GM12873 (cell line): ENCODE measurements around the gene GNB1L.

Experiments
- TF ChIP-seq, protein P1 (sequence below): IDR thresholded peaks from 2 replicates; pipeline ENCODE4 v1.5.1; 2012; ENCODE audit warnings: low read depth, mild to moderate bottlenecking, moderate library complexity, low read length, control low read depth; ENCODE audit not compliant: insufficient read depth; ENCODE audit errors: missing control alignments

GNB1L gene

DNA sequence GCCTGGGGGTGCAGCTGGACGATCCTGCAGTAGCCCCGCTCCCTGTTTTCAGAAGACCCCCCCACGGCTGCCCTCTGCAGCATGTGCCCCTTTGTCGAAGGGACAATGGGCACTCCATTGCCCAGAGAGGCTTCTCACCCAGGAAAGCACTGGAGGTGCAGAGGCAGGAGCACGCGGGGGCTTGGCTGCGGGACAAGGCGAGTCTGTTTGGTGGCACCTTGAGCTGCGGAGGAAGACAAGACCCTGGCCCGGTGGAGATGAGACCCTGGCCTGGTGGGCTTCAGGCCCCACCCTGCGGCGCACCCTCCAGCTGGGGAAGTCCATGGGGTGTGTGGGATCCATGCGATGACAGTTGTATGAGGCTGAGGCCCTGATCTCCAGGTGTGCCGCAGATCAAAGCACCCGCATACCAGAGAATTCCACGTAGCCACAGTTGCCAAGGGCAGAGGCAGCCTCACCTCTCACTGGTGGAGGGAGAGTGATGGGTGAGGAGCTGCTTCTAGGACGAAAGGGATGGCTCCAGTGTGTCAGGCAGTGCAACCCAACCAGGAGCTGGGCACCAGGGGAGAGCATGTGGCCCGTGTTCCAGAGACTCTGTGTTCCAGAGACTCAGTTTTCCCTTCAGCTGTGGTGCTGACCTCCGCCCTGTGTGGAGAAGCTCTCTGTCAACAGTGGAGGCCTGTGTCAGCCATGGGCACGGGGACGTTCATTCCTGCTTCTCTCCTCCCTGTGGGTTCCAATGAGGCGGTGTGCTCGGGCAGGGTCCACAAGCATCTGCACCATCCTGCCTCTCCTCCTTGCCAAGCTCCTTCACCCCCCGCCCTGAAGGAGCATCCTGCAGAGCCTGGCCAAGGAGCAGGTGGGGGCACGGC is 84.1 kb downstream of the GNB1L start:
- TF ChIP-seq, protein P1, sequence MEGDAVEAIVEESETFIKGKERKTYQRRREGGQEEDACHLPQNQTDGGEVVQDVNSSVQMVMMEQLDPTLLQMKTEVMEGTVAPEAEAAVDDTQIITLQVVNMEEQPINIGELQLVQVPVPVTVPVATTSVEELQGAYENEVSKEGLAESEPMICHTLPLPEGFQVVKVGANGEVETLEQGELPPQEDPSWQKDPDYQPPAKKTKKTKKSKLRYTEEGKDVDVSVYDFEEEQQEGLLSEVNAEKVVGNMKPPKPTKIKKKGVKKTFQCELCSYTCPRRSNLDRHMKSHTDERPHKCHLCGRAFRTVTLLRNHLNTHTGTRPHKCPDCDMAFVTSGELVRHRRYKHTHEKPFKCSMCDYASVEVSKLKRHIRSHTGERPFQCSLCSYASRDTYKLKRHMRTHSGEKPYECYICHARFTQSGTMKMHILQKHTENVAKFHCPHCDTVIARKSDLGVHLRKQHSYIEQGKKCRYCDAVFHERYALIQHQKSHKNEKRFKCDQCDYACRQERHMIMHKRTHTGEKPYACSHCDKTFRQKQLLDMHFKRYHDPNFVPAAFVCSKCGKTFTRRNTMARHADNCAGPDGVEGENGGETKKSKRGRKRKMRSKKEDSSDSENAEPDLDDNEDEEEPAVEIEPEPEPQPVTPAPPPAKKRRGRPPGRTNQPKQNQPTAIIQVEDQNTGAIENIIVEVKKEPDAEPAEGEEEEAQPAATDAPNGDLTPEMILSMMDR: no peak

DNA sequence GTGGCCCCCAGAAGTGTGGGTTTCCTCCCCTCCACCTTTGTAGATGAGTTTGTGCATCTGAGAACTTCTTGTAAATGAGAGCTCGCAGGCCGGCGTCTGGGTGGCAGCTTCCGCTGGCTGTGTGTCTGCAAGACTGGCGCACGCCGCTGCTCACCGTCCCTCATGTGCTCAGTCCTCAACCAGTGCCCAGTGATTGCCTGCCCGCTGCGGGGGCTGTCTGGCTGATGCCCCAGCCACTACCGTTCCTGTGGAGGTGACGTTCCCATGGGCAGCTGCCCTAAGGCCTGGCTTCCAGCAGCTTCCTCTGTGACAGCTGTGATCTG is 85.3 kb downstream of the GNB1L start:
- TF ChIP-seq, protein P1: no peak

DNA sequence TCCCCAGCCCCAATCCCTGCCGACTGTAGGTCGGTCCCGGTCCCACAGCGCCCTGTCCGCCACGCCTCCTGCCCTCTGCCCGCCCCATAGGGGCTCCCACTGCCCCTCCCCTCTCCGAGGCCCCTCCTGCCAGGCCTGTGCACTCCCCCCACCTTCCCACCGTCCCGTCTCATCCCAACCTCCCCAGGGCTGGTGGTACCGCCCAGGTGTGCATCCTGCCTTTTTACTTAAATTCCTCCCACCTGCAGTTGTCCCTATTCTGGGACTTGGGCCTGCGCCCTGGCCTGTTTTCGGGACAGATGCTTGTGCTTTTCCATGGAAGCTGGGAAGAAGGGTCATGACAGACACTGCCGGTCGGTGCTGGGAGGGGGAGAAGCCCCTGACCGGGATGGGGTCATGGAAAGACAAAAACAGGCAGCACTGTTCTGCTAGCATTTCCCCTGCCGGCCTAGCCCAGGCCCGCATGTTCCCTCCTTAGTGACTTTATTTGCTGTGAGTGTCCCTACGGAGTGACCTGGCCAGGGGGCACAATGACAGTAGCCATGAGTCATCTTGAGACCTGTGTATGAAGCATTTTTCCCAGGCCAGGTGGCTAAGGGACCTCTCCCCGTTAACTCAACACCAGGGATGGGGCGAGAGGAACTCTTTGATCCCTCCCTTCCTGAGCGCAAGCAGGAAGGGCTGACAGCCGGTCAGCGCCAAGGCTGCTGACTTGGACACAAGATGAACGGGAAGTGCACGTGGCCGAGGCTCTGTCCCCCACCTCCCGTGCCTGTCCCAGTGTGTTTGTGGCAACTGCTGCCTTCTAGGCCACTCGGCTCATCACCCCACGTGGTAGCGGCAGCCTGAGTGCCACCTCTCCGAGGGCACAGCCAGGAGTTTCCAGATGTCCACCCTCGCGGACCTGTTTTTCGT is 87.0 kb downstream of the GNB1L start:
- TF ChIP-seq, protein P1: no peak

DNA sequence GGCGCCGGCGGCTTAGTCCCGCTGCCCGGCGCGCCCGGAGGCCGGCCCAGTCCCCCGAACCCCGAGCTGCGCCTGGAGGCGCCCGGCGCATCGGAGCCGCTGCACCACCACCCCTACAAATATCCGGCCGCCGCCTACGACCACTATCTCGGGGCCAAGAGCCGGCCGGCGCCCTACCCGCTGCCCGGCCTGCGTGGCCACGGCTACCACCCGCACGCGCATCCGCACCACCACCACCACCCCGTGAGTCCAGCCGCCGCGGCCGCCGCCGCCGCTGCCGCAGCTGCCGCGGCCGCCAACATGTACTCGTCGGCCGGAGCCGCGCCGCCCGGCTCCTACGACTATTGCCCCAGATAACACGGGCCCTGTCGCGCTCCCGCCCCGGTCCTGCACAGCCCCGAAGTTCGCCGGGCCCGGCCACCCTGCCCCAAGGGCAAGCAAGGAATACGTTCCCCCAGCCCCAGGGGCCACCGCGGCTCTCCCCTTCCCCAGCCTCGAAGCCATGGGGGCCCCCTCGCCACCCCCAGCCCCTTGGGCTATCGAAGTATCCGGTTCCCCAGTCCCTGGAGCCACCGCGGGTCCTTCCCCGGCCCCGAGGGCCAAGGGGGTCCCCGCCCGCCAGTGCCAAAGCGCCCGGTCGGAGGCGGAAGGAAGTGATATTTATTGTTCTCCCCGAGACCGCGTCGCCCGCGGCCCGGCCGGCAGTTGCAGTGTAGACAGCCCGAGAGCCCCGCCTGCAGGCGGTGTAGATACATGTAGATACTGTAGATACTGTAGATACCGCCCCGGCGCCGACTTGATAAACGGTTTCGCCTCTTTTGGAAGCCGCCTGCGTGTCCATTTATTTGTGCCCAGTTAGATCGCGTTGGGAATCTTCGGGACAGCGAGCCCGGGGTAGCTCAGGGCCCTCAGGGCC is 87.9 kb downstream of the GNB1L start:
- TF ChIP-seq, protein P1: peak; percentile 38

DNA sequence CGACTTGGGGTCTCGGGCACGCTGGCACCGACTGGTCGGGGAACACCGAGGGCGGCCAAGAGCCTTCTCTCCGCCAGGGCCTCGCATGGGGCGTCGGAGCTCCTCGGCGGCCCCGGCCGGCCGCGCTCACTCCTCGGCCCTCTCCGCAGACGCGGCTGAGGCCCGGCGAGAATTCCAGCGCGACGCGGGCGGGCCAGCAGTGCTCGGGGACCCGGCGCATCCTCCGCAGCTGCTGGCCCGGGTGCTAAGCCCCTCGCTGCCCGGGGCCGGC is 88.5 kb downstream of the GNB1L start:
- TF ChIP-seq, protein P1: no peak

DNA sequence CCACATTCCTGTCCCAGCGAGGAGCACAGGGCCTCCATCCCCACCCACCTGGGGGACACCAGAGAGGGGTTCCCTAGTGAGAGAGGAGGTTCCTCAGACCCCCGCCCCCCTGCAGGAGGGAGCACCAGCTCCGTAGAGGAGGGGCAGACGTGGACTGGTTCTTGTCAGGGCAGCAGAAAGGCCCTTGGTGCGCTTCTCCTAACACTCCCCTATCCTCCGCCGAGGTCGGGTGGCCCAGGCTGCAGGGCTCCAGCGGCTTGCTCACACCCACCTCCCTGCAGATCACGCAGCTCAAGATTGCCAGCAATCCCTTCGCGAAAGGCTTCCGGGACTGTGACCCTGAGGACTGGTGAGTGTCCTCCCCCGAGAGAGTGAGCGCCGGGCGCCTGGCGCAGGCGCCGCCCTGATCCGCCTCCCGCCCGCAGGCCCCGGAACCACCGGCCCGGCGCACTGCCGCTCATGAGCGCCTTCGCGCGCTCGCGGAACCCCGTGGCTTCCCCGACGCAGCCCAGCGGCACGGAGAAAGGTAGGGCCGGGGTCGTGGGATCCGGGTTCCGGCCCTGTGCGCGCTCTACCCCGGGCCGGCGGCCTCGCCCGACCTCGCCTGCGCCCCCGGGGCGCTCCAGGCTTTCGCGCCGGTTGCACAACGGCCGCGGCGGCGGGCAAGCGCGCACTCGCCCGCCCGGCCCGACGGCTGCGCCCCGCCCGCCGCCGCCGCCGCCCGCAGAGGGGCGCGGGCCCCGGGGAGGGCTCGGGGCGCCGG is 89.0 kb downstream of the GNB1L start:
- TF ChIP-seq, protein P1: no peak
